WTC11 (cell line): ENCODE data around the gene UNC5A. TPM values are rescaled to one million over a fixed set of nuclear protein-coding genes. Genes with fewer than 3 reads are reported as not detected.

Source experiments
- ATAC-seq: fragments of 200-7000 bp; cut with Tn5 transposase; 2 replicates; pipeline ENCODE4 v1.10.0; 2021; ENCODE audit warnings: mild to moderate bottlenecking, moderate library complexity
- CTCF ChIA-PET: fragments of 300-600 bp; sonication (Branson Sonifier 250); formaldehyde crosslinking; loops from one replicate; lab custom pipeline; 2021; ENCODE audit warnings: antibody characterized with exemption; lab: Charles Lee
- POLR2A ChIA-PET: fragments of 350-600 bp; sonication (Branson Sonifier 250); formaldehyde crosslinking; loops from one replicate; lab custom pipeline; 2021; ENCODE audit warnings: antibody characterized with exemption; lab: Charles Lee
- DNase-seq: peaks from one replicate; pipeline ENCODE4 v3.0.0; 2021; ENCODE audit warnings: low spot score
- H3K27ac Mint-ChIP-seq: 2 replicates; pipeline ENCODE4 v1.8.0; 2021; ENCODE audit warnings: mixed read lengths
- H3K27me3 Mint-ChIP-seq: 2 replicates; pipeline ENCODE4 v1.8.0; 2021; ENCODE audit warnings: low read depth, mild to moderate bottlenecking, moderate library complexity, mixed read lengths
- H3K36me3 Mint-ChIP-seq: 2 replicates; pipeline ENCODE4 v1.8.0; 2021; ENCODE audit warnings: mixed read lengths
- H3K4me1 Mint-ChIP-seq: 2 replicates; pipeline ENCODE4 v1.8.0; 2022; ENCODE audit warnings: mixed read lengths
- H3K4me3 Mint-ChIP-seq: 2 replicates; pipeline ENCODE4 v1.8.0; 2021; ENCODE audit warnings: mild to moderate bottlenecking, moderate library complexity, mixed read lengths
- H3K9me3 Mint-ChIP-seq: 2 replicates; pipeline ENCODE4 v1.8.0; 2021; ENCODE audit warnings: mixed read lengths
- CREM ChIP-seq: sonication (generic); formaldehyde crosslinking; IDR thresholded peaks from 2 replicates; pipeline ENCODE4 v1.8.1; 2022; ENCODE audit warnings: mild to moderate bottlenecking, missing genetic modification reagents, moderate library complexity
- ESRRA ChIP-seq: sonication (generic); formaldehyde crosslinking; IDR thresholded peaks from 2 replicates; pipeline ENCODE4 v1.8.1; 2022; ENCODE audit warnings: mild to moderate bottlenecking, missing genetic modification reagents, borderline replicate concordance
- FOXP1 ChIP-seq: sonication (generic); formaldehyde crosslinking; IDR thresholded peaks from 2 replicates; pipeline ENCODE4 v1.8.0; 2022; ENCODE audit warnings: missing genetic modification reagents, mild to moderate bottlenecking, moderate library complexity, borderline replicate concordance
- GTF2I ChIP-seq: fragments of 250-450 bp; sonication (Bioruptor Pico); conservative IDR thresholded peaks from 2 replicates; pipeline ENCODE4 v1.4.0; 2021; ENCODE audit warnings: mild to moderate bottlenecking
- HMGA2 ChIP-seq: fragments of 250-450 bp; sonication (Bioruptor Pico); IDR thresholded peaks from 2 replicates; pipeline ENCODE4 v1.4.0; 2021; ENCODE audit warnings: mild to moderate bottlenecking, moderate library complexity
- KAT7 ChIP-seq: sonication (generic); formaldehyde crosslinking; IDR thresholded peaks from 2 replicates; pipeline ENCODE4 v1.8.1; 2023; ENCODE audit warnings: missing genetic modification reagents, mild to moderate bottlenecking, borderline replicate concordance
- NFE2L1 ChIP-seq: sonication (generic); formaldehyde crosslinking; IDR thresholded peaks from 2 replicates; pipeline ENCODE4 v1.8.1; 2023; ENCODE audit warnings: missing genetic modification reagents
- NR1H2 ChIP-seq: sonication (generic); formaldehyde crosslinking; IDR thresholded peaks from 2 replicates; pipeline ENCODE4 v1.9.0; 2021; ENCODE audit warnings: mild to moderate bottlenecking, moderate library complexity, missing genetic modification reagents
- OVOL2 ChIP-seq: fragments of 250-450 bp; sonication (Bioruptor Pico); IDR thresholded peaks from 2 replicates; pipeline ENCODE4 v1.9.0; 2021; ENCODE audit warnings: mild to moderate bottlenecking, borderline replicate concordance
- PRRX2 ChIP-seq: fragments of 250-450 bp; sonication (Bioruptor Pico); IDR thresholded peaks from 2 replicates; pipeline ENCODE4 v1.8.0; 2021; ENCODE audit warnings: mild to moderate bottlenecking
- TCF7 ChIP-seq: sonication (generic); formaldehyde crosslinking; IDR thresholded peaks from 2 replicates; pipeline ENCODE4 v1.8.0; 2022; ENCODE audit warnings: mild to moderate bottlenecking, low read depth, missing genetic modification reagents, moderate library complexity
- ZNF138 ChIP-seq: sonication (generic); formaldehyde crosslinking; conservative IDR thresholded peaks from 2 replicates; pipeline ENCODE4 v1.8.1; 2022; ENCODE audit warnings: mild to moderate bottlenecking, moderate library complexity, missing genetic modification reagents
- ZNF219 ChIP-seq: sonication (generic); formaldehyde crosslinking; IDR thresholded peaks from 2 replicates; pipeline ENCODE4 v1.8.0; 2023; ENCODE audit warnings: missing genetic modification reagents, mild to moderate bottlenecking, borderline replicate concordance
- ZNF317 ChIP-seq: sonication (generic); formaldehyde crosslinking; IDR thresholded peaks from 2 replicates; pipeline ENCODE4 v1.8.1; 2023; ENCODE audit warnings: low read depth, mild to moderate bottlenecking, moderate library complexity, missing genetic modification reagents, borderline replicate concordance
- ZNF416 ChIP-seq: fragments of 250-450 bp; sonication (Bioruptor Pico); IDR thresholded peaks from 2 replicates; pipeline ENCODE4 v1.9.0; 2021; ENCODE audit warnings: mild to moderate bottlenecking, inconsistent platforms
- ZNF423 ChIP-seq: fragments of 250-450 bp; sonication (Bioruptor Pico); IDR thresholded peaks from 2 replicates; pipeline ENCODE4 v2.1.2; 2022; ENCODE audit warnings: mild to moderate bottlenecking, moderate library complexity
- ZNF671 ChIP-seq: fragments of 250-450 bp; sonication (Bioruptor Pico); IDR thresholded peaks from 2 replicates; pipeline ENCODE4 v1.8.0; 2021; ENCODE audit warnings: mild to moderate bottlenecking
- total RNA-seq: library from RNA; stranded (reverse); gene quantifications from 3 replicates; pipeline ENCODE4 v1.2.3, GENCODE V29; 2021
- TF ChIP-seq, protein P1 (sequence below): fragments of 250-450 bp; sonication (Bioruptor Pico); IDR thresholded peaks from 2 replicates; pipeline ENCODE4 v1.9.0; 2021; ENCODE audit warnings: moderate library complexity, mild to moderate bottlenecking, inconsistent platforms, borderline replicate concordance
- TF ChIP-seq, protein P2 (sequence below): sonication (generic); formaldehyde crosslinking; IDR thresholded peaks from 2 replicates; pipeline ENCODE4 v1.8.1; 2022; ENCODE audit warnings: missing genetic modification reagents, borderline replicate concordance
- TF ChIP-seq, protein P3 (sequence below): sonication (generic); formaldehyde crosslinking; IDR thresholded peaks from 2 replicates; pipeline ENCODE4 v1.8.0; 2023; ENCODE audit warnings: mild to moderate bottlenecking, missing genetic modification reagents

The UNC5A gene
- total RNA-seq, 1 experiment from 2014 or later, result 10.2 TPM

DNA sequence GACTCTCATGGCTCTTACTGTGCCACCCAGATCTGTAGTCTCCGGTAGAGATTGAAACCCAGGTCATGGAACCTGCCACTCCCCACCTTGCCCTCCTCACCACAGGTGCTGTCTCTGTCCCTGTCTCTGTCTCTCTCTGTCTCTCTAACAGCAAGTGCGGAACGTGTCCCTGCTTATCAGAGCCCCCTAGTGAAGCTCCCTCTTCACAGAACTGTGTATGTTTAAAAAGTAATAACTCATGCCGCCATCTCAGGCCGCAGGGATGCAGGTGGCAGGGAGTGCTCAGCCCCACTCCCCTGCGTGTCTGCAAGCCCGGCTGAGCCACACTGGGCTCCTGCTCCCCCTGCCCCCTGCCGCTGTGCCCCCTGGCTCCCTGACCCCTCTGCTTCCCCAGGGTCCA lies 43.8 kb downstream of the UNC5A start (continued):
- no peak for TF ChIP-seq KAT7 (CRISPR knock-in tag)
- TF ChIP-seq, protein P1, sequence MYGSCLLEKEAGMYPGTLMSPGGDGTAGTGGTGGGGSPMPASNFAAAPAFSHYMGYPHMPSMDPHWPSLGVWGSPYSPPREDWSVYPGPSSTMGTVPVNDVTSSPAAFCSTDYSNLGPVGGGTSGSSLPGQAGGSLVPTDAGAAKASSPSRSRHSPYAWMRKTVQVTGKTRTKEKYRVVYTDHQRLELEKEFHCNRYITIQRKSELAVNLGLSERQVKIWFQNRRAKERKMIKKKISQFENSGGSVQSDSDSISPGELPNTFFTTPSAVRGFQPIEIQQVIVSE (CRISPR knock-in tag), result no peak
- TF ChIP-seq, all 79 proteins: peak for 0

- ChIA-PET CTCF (interaction anchor here (1.1 to 1.6 kb wide), 3 partner anchors 11 to 216 kb away, joined by 3 to 4 read pairs (median 3); no protein-coding TSS in a partner anchor), POLR2A (no interaction called here)
- Mint-ChIP-seq H3K27me3 (no peaks in the 10 kb centered on the region), H3K4me3 (no peak overlapping the region), H3K36me3 (no peaks in the 10 kb centered on the region), H3K9me3 (no peaks in the 10 kb centered on the region), H3K4me1 (no peaks in the 10 kb centered on the region), H3K27ac (no peak overlapping the region)
- ATAC-seq, result no peak
- no peak for DNase-seq
- TF ChIP-seq HMGA2 (CRISPR knock-in tag), result no peak
- no peak for TF ChIP-seq FOXP1 (CRISPR knock-in tag)
- TF ChIP-seq ZNF416 (CRISPR knock-in tag), result no peak
- TF ChIP-seq, protein P2, sequence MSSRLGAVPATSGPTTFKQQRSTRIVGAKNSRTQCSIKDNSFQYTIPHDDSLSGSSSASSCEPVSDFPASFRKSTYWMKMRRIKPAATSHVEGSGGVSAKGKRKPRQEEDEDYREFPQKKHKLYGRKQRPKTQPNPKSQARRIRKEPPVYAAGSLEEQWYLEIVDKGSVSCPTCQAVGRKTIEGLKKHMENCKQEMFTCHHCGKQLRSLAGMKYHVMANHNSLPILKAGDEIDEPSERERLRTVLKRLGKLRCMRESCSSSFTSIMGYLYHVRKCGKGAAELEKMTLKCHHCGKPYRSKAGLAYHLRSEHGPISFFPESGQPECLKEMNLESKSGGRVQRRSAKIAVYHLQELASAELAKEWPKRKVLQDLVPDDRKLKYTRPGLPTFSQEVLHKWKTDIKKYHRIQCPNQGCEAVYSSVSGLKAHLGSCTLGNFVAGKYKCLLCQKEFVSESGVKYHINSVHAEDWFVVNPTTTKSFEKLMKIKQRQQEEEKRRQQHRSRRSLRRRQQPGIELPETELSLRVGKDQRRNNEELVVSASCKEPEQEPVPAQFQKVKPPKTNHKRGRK (CRISPR knock-in tag), result no peak
- no peak for TF ChIP-seq ZNF219 (CRISPR knock-in tag)
- no peak for TF ChIP-seq CREM (CRISPR knock-in tag)
Measured at GRCh38 chr5:176855598-176855997, 45.2 kb downstream of the UNC5A start.

- ChIA-PET POLR2A (no interaction called here), CTCF (interaction anchor here (2.0 kb wide), 1 partner anchor 196 kb away, joined by 9 read pairs; no protein-coding TSS in a partner anchor)
- DNase-seq (no peak), ATAC-seq (no peak)
- H3K36me3 Mint-ChIP-seq, result no peaks in the 10 kb centered on the region
- H3K9me3 Mint-ChIP-seq, result no peaks in the 10 kb centered on the region
- no peaks in the 10 kb centered on the region for H3K4me1 Mint-ChIP-seq
- TF ChIP-seq ZNF317 (CRISPR knock-in tag) (no peak), NR1H2 (no peak), HMGA2 (CRISPR knock-in tag) (no peak), FOXP1 (CRISPR knock-in tag) (no peak), GTF2I (CRISPR knock-in tag) (no peak), ZNF671 (CRISPR knock-in tag) (no peak), ZNF138 (CRISPR knock-in tag) (no peak), PRRX2 (CRISPR knock-in tag) (no peak), NFE2L1 (CRISPR knock-in tag) (no peak), TCF7 (CRISPR knock-in tag) (no peak), ESRRA (CRISPR knock-in tag) (no peak), ZNF423 (CRISPR knock-in tag) (no peak), OVOL2 (CRISPR knock-in tag) (no peak)
- TF ChIP-seq, protein P1 (CRISPR knock-in tag), result no peak
- TF ChIP-seq, protein P3, sequence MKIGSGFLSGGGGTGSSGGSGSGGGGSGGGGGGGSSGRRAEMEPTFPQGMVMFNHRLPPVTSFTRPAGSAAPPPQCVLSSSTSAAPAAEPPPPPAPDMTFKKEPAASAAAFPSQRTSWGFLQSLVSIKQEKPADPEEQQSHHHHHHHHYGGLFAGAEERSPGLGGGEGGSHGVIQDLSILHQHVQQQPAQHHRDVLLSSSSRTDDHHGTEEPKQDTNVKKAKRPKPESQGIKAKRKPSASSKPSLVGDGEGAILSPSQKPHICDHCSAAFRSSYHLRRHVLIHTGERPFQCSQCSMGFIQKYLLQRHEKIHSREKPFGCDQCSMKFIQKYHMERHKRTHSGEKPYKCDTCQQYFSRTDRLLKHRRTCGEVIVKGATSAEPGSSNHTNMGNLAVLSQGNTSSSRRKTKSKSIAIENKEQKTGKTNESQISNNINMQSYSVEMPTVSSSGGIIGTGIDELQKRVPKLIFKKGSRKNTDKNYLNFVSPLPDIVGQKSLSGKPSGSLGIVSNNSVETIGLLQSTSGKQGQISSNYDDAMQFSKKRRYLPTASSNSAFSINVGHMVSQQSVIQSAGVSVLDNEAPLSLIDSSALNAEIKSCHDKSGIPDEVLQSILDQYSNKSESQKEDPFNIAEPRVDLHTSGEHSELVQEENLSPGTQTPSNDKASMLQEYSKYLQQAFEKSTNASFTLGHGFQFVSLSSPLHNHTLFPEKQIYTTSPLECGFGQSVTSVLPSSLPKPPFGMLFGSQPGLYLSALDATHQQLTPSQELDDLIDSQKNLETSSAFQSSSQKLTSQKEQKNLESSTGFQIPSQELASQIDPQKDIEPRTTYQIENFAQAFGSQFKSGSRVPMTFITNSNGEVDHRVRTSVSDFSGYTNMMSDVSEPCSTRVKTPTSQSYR (CRISPR knock-in tag), result no peak
- no peak overlapping the region for H3K4me3 Mint-ChIP-seq
- no peak overlapping the region for H3K27ac Mint-ChIP-seq
- H3K27me3 Mint-ChIP-seq, result no peaks in the 10 kb centered on the region
Measured at GRCh38 chr5:176856746-176857145, 46.4 kb downstream of the UNC5A start.
